ENCODE results near the gene RPRML.

DNA sequence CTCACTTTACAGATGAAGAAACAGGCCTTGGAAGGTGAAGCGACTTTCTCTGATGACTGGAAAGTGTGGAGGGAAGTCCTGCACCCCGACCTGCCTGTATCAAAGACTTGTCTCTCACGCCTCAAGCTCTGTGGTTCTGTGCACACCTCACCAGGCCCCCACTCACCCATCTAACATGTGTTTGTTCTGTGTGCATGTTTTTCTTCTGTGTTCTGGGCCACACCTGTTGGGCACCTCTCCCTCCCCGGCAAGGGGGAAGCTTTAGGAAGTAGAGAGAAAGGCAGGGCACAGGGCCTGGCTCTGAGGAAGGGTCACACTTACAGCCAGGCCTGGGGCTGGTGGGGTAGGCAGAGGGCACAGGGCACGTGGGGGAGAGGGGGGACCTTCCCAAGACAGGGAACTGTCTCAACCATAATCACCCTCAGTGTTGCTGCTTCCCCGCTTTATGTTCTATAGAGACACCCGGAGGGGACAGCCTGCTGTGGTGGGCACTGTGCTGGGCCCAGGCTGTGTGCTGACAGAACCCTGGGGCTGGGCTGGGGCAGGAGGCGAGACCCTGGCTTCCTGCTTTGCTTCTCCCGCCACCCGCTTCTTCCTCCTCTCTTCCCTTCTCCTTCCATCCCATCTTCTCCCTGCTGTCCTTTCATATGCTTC, 7.3 kb downstream of the RPRML start:
- TF ChIP-seq, protein P1, sequence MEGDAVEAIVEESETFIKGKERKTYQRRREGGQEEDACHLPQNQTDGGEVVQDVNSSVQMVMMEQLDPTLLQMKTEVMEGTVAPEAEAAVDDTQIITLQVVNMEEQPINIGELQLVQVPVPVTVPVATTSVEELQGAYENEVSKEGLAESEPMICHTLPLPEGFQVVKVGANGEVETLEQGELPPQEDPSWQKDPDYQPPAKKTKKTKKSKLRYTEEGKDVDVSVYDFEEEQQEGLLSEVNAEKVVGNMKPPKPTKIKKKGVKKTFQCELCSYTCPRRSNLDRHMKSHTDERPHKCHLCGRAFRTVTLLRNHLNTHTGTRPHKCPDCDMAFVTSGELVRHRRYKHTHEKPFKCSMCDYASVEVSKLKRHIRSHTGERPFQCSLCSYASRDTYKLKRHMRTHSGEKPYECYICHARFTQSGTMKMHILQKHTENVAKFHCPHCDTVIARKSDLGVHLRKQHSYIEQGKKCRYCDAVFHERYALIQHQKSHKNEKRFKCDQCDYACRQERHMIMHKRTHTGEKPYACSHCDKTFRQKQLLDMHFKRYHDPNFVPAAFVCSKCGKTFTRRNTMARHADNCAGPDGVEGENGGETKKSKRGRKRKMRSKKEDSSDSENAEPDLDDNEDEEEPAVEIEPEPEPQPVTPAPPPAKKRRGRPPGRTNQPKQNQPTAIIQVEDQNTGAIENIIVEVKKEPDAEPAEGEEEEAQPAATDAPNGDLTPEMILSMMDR (IDR thresholded peaks at IDR 0.05), result no peak
- no peak for TF ChIP-seq EZH2 (IDR thresholded peaks at IDR 0.05; ENCODE audit: borderline replicate concordance, insufficient read depth, low read depth, low read length, poor library complexity, severe bottlenecking)

Measured in B cell (primary cell).